Effector CD8-positive, alpha-beta T cell (primary cell): ENCODE results near the gene LANCL1.
"Not testable (repeated sequence)": the region's sequence is repeated elsewhere in the genome, so short reads cannot be mapped to it uniquely, and the experiment has no call there.

Source experiments
- DNase-seq: peaks from one replicate; lab custom pipeline; 2025; lab: John Stamatoyannopoulos, UW

LANCL1 gene

GRCh38 chr2:210459407-210459806, 17.2 kb downstream of the LANCL1 start:
- DNase-seq, result no peak

GRCh38 chr2:210458395-210458794, 18.2 kb downstream of the LANCL1 start:
- DNase-seq, result no peak

- no peak for DNase-seq
Observed at GRCh38 chr2:210456571-210456970, 20.0 kb downstream of the LANCL1 start.

GRCh38 chr2:210454336-210454735, 22.2 kb downstream of the LANCL1 start:
- no peak for DNase-seq

GRCh38 chr2:210452194-210452593, 24.4 kb downstream of the LANCL1 start:
- no peak for DNase-seq

GRCh38 chr2:210450942-210451341, 25.6 kb downstream of the LANCL1 start:
- DNase-seq, result not testable (repeated sequence)

GRCh38 chr2:210445732-210446131, 30.8 kb downstream of the LANCL1 start:
- DNase-seq, result no peak

GRCh38 chr2:210445116-210445707, 31.3 kb downstream of the LANCL1 start:
- no peak for DNase-seq

GRCh38 chr2:210443527-210443926, 33.0 kb downstream of the LANCL1 start:
- DNase-seq, result no peak

GRCh38 chr2:210442878-210443277, 33.7 kb downstream of the LANCL1 start:
- no peak for DNase-seq

GRCh38 chr2:210442457-210442856, 34.1 kb downstream of the LANCL1 start:
- DNase-seq, result no peak

GRCh38 chr2:210440206-210440605, 36.4 kb downstream of the LANCL1 start:
- DNase-seq, result no peak

GRCh38 chr2:210435439-210435838, 41.1 kb downstream of the LANCL1 start:
- no peak for DNase-seq

- DNase-seq, result no peak
Observed at GRCh38 chr2:210432633-210433032, 43.9 kb downstream of the LANCL1 start.

GRCh38 chr2:210429403-210430137, 47.0 kb downstream of the LANCL1 start:
- no peak for DNase-seq

GRCh38 chr2:210428393-210429179, 48.0 kb downstream of the LANCL1 start:
- no peak for DNase-seq

GRCh38 chr2:210427309-210427708, 49.2 kb downstream of the LANCL1 start:
- not testable (repeated sequence) for DNase-seq

GRCh38 chr2:210422366-210422765, 54.2 kb downstream of the LANCL1 start:
- DNase-seq, result no peak

- DNase-seq, result no peak
Observed at GRCh38 chr2:210421916-210422315, 54.6 kb downstream of the LANCL1 start.

- no peak for DNase-seq
Observed at GRCh38 chr2:210412660-210413059, 63.9 kb downstream of the LANCL1 start.

GRCh38 chr2:210410542-210410941, 66.0 kb downstream of the LANCL1 start:
- DNase-seq, result no peak

- no peak for DNase-seq
Observed at GRCh38 chr2:210399440-210400041, 77.0 kb downstream of the LANCL1 start.
